WTC11 (cell line): ENCODE measurements around the gene SLC15A1. TPM values are rescaled to one million over a fixed set of nuclear protein-coding genes. Genes with fewer than 3 reads are reported as not detected.

Experiments
- ATAC-seq: fragments of 200-7000 bp; cut with Tn5 transposase; 2 replicates; pipeline ENCODE4 v1.10.0; 2021; ENCODE audit warnings: mild to moderate bottlenecking, moderate library complexity
- CTCF ChIA-PET: fragments of 300-600 bp; sonication (Branson Sonifier 250); formaldehyde crosslinking; loops from one replicate; lab custom pipeline; 2021; ENCODE audit warnings: antibody characterized with exemption; lab: Charles Lee
- POLR2A ChIA-PET: fragments of 350-600 bp; sonication (Branson Sonifier 250); formaldehyde crosslinking; loops from one replicate; lab custom pipeline; 2021; ENCODE audit warnings: antibody characterized with exemption; lab: Charles Lee
- DNase-seq: peaks from one replicate; pipeline ENCODE4 v3.0.0; 2021; ENCODE audit warnings: low spot score
- H3K27ac Mint-ChIP-seq: 2 replicates; pipeline ENCODE4 v1.8.0; 2021; ENCODE audit warnings: mixed read lengths
- H3K27me3 Mint-ChIP-seq: 2 replicates; pipeline ENCODE4 v1.8.0; 2021; ENCODE audit warnings: low read depth, mild to moderate bottlenecking, moderate library complexity, mixed read lengths
- H3K36me3 Mint-ChIP-seq: 2 replicates; pipeline ENCODE4 v1.8.0; 2021; ENCODE audit warnings: mixed read lengths
- H3K4me1 Mint-ChIP-seq: 2 replicates; pipeline ENCODE4 v1.8.0; 2022; ENCODE audit warnings: mixed read lengths
- H3K4me3 Mint-ChIP-seq: 2 replicates; pipeline ENCODE4 v1.8.0; 2021; ENCODE audit warnings: mild to moderate bottlenecking, moderate library complexity, mixed read lengths
- H3K9me3 Mint-ChIP-seq: 2 replicates; pipeline ENCODE4 v1.8.0; 2021; ENCODE audit warnings: mixed read lengths
- ATF2 ChIP-seq: sonication (generic); formaldehyde crosslinking; IDR thresholded peaks from 2 replicates; pipeline ENCODE4 v1.8.1; 2022; ENCODE audit warnings: low read depth, missing genetic modification reagents, borderline replicate concordance
- ATF3 ChIP-seq: sonication (generic); formaldehyde crosslinking; conservative IDR thresholded peaks from 2 replicates; pipeline ENCODE4 v1.8.1; 2022; ENCODE audit warnings: mild to moderate bottlenecking, missing genetic modification reagents
- E2F1 ChIP-seq: sonication (generic); formaldehyde crosslinking; IDR thresholded peaks from 2 replicates; pipeline ENCODE4 v1.8.0; 2022; ENCODE audit warnings: mild to moderate bottlenecking, missing genetic modification reagents
- EMX1 ChIP-seq: fragments of 250-450 bp; sonication (Bioruptor Pico); IDR thresholded peaks from 2 replicates; pipeline ENCODE4 v1.8.0; 2021; ENCODE audit warnings: mild to moderate bottlenecking
- ESRRA ChIP-seq: sonication (generic); formaldehyde crosslinking; IDR thresholded peaks from 2 replicates; pipeline ENCODE4 v1.8.1; 2022; ENCODE audit warnings: mild to moderate bottlenecking, missing genetic modification reagents, borderline replicate concordance
- FOXP1 ChIP-seq: sonication (generic); formaldehyde crosslinking; IDR thresholded peaks from 2 replicates; pipeline ENCODE4 v1.8.0; 2022; ENCODE audit warnings: missing genetic modification reagents, mild to moderate bottlenecking, moderate library complexity, borderline replicate concordance
- FOXP4 ChIP-seq: sonication (generic); formaldehyde crosslinking; IDR thresholded peaks from 2 replicates; pipeline ENCODE4 v1.8.0; 2022; ENCODE audit warnings: mild to moderate bottlenecking, missing genetic modification reagents
- IRF2 ChIP-seq: sonication (generic); formaldehyde crosslinking; IDR thresholded peaks from 2 replicates; pipeline ENCODE4 v1.8.0; 2022; ENCODE audit warnings: low read depth, missing genetic modification reagents, borderline replicate concordance
- JAZF1 ChIP-seq: fragments of 250-450 bp; sonication (Bioruptor Pico); IDR thresholded peaks from 2 replicates; pipeline ENCODE4 v1.9.0; 2021; ENCODE audit warnings: moderate library complexity, mild to moderate bottlenecking, inconsistent platforms
- KAT7 ChIP-seq: sonication (generic); formaldehyde crosslinking; IDR thresholded peaks from 2 replicates; pipeline ENCODE4 v1.8.1; 2023; ENCODE audit warnings: missing genetic modification reagents, mild to moderate bottlenecking, borderline replicate concordance
- MXD4 ChIP-seq: fragments of 250-450 bp; sonication (Bioruptor Pico); IDR thresholded peaks from 2 replicates; pipeline ENCODE4 v1.8.0; 2021; ENCODE audit warnings: mild to moderate bottlenecking, moderate library complexity, borderline replicate concordance
- NR3C1 ChIP-seq: sonication (generic); formaldehyde crosslinking; conservative IDR thresholded peaks from 2 replicates; pipeline ENCODE4 v1.8.1; 2023; ENCODE audit warnings: low read depth, mild to moderate bottlenecking, missing genetic modification reagents
- PREB ChIP-seq: sonication (generic); formaldehyde crosslinking; IDR thresholded peaks from 2 replicates; pipeline ENCODE4 v1.8.1; 2022; ENCODE audit warnings: mild to moderate bottlenecking, missing genetic modification reagents, moderate library complexity, borderline replicate concordance
- PRRX2 ChIP-seq: fragments of 250-450 bp; sonication (Bioruptor Pico); IDR thresholded peaks from 2 replicates; pipeline ENCODE4 v1.8.0; 2021; ENCODE audit warnings: mild to moderate bottlenecking
- SMAD3 ChIP-seq: sonication (generic); formaldehyde crosslinking; IDR thresholded peaks from 2 replicates; pipeline ENCODE4 v1.8.0; 2022; ENCODE audit warnings: missing genetic modification reagents, mild to moderate bottlenecking, borderline replicate concordance
- ZNF121 ChIP-seq: sonication (generic); formaldehyde crosslinking; IDR thresholded peaks from 2 replicates; pipeline ENCODE4 v1.8.0; 2023; ENCODE audit warnings: missing genetic modification reagents
- ZNF219 ChIP-seq: sonication (generic); formaldehyde crosslinking; IDR thresholded peaks from 2 replicates; pipeline ENCODE4 v1.8.0; 2023; ENCODE audit warnings: missing genetic modification reagents, mild to moderate bottlenecking, borderline replicate concordance
- ZNF281 ChIP-seq: sonication (generic); formaldehyde crosslinking; IDR thresholded peaks from 2 replicates; pipeline ENCODE4 v1.8.0; 2023; ENCODE audit warnings: mild to moderate bottlenecking, missing genetic modification reagents
- ZNF512 ChIP-seq: sonication (generic); formaldehyde crosslinking; IDR thresholded peaks from 2 replicates; pipeline ENCODE4 v1.8.1; 2022; ENCODE audit warnings: missing genetic modification reagents, borderline replicate concordance
- ZNF671 ChIP-seq: fragments of 250-450 bp; sonication (Bioruptor Pico); IDR thresholded peaks from 2 replicates; pipeline ENCODE4 v1.8.0; 2021; ENCODE audit warnings: mild to moderate bottlenecking
- ZSCAN18 ChIP-seq: fragments of 250-450 bp; sonication (Bioruptor Pico); IDR thresholded peaks from 2 replicates; pipeline ENCODE4 v2.1.2; 2022; ENCODE audit warnings: mild to moderate bottlenecking, moderate library complexity
- total RNA-seq: library from RNA; stranded (reverse); gene quantifications from 3 replicates; pipeline ENCODE4 v1.2.3, GENCODE V29; 2021

The SLC15A1 gene
- total RNA-seq, 1 experiment from 2014 or later = 2.3 TPM

- POLR2A ChIA-PET = no interaction called here
- H3K4me1 Mint-ChIP-seq = peaks cover 52% of the 10 kb centered on the region
- no peak overlapping the region for H3K4me3 Mint-ChIP-seq
- no peak for ATAC-seq
- peak overlapping the region; percentile 81; the same call in 1 of the 2 replicates for H3K27ac Mint-ChIP-seq
- TF ChIP-seq ZNF121 (CRISPR knock-in tag) (peak; percentile 94), NR3C1 (CRISPR knock-in tag) (no peak)
- CTCF ChIA-PET = interaction anchor here (0.7 to 1.7 kb wide), 3 partner anchors 181 to 244 kb away, joined by 3 to 5 read pairs (median 4); no protein-coding TSS in a partner anchor
- no peaks in the 10 kb centered on the region for H3K9me3 Mint-ChIP-seq
- no peaks in the 10 kb centered on the region for H3K27me3 Mint-ChIP-seq
- no peak for DNase-seq
- H3K36me3 Mint-ChIP-seq = no peaks in the 10 kb centered on the region
These were observed 63.0 kb downstream of the SLC15A1 start for GRCh38 chr13:98689347-98689968.

- ATAC-seq = peak; percentile 70
- no peaks in the 10 kb centered on the region for H3K36me3 Mint-ChIP-seq
- no peaks in the 10 kb centered on the region for H3K27me3 Mint-ChIP-seq
- DNase-seq = no peak
- CTCF ChIA-PET = interaction anchor here (0.6 to 2.7 kb wide), 8 partner anchors 8 to 755 kb away, joined by 3 to 20 read pairs (median 3); no protein-coding TSS in a partner anchor
- POLR2A ChIA-PET = no interaction called here
- H3K4me1 Mint-ChIP-seq = peaks cover 46% of the 10 kb centered on the region
- H3K27ac Mint-ChIP-seq = no peak overlapping the region
- H3K4me3 Mint-ChIP-seq = 0 out of 2 replicates have a peak overlapping the region, but pooled peaks have one; percentile 7
- H3K9me3 Mint-ChIP-seq = no peaks in the 10 kb centered on the region; the same call in 1 of the 2 replicates
- no peak for TF ChIP-seq SMAD3 (CRISPR knock-in tag)
- no peak for TF ChIP-seq KAT7 (CRISPR knock-in tag)
- TF ChIP-seq ESRRA (CRISPR knock-in tag) = no peak
- TF ChIP-seq EMX1 = no peak
- no peak for TF ChIP-seq ZNF512
- no peak for TF ChIP-seq FOXP1 (CRISPR knock-in tag)
- no peak for TF ChIP-seq ATF3
- no peak for TF ChIP-seq E2F1 (CRISPR knock-in tag)
- no peak for TF ChIP-seq ATF2 (CRISPR knock-in tag)
- TF ChIP-seq PRRX2 (CRISPR knock-in tag) = no peak
- no peak for TF ChIP-seq ZNF281 (CRISPR knock-in tag)
- no peak for TF ChIP-seq PREB (CRISPR knock-in tag)
- TF ChIP-seq IRF2 = no peak
- no peak for TF ChIP-seq ZSCAN18 (CRISPR knock-in tag)
- no peak for TF ChIP-seq JAZF1 (CRISPR knock-in tag)
- no peak for TF ChIP-seq FOXP4 (CRISPR knock-in tag)
- no peak for TF ChIP-seq MXD4 (CRISPR knock-in tag)
- TF ChIP-seq ZNF219 = no peak
- no peak for TF ChIP-seq ZNF671 (CRISPR knock-in tag)
These were observed 64.1 kb downstream of the SLC15A1 start for GRCh38 chr13:98688373-98688772.
